A549 treated with AZD2906 at 1 μM for 4 hours (cell line): ENCODE results near the gene CLP1. TPM values are rescaled to one million over a fixed set of nuclear protein-coding genes. Genes with fewer than 3 reads are reported as not detected.

ENCODE experiments used
- total RNA-seq: library from RNA; stranded (reverse); fragments of 200-300 nt; extraction: Qiagen RNA extraction; gene quantifications from 5 replicates; pipeline ENCODE4 v1.2.3, GENCODE V29; 2022

CLP1 gene
- 26.8 to 28.5 TPM (median 28.2 TPM) in 5 replicates for total RNA-seq

DNA sequence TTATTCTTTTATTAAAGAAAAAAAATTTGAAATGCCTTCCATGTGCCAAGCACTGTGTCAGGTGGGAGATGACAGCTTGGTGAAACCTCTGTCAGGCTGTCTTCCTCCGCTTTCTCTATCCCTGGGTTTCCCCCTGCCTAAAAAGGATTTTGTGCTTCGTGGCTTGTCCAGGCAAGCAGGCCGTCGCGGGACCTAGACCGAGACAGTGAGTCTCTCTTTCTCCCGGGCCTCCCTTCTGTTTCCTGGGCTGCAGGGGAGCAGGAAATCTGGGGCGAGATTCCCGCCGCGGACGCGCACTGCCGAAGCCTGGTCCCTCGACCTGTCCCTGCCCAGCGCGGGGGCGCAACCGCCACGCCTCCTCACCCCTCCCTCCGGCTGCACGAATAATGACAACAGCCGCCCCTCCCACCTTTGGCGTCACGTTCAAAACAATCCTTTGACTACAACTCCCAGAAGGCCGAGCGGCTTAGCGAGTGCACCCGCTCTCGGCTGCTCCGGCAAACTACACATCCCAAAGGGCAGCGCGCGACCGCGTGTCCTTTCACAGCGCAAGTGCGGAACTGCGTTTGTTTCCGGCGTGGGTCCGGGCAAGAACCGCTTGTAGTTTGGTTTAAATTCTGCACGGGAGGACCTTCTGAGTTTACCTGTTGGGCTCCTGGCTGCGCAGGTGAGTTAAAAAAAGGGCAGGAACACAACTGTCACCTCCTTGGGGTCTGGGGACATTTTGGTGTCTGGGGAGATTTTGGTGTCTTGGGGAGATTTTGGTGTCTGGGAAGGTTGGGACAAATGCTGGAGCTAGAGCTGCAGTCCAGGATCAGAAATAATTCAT lies at the start of gene CLP1:
TSS of gene CLP1 (plus strand) at position 569 of the 829 bp plus-strand sequence. CDS start 1,715 bp downstream, outside the sequence.

DNA sequence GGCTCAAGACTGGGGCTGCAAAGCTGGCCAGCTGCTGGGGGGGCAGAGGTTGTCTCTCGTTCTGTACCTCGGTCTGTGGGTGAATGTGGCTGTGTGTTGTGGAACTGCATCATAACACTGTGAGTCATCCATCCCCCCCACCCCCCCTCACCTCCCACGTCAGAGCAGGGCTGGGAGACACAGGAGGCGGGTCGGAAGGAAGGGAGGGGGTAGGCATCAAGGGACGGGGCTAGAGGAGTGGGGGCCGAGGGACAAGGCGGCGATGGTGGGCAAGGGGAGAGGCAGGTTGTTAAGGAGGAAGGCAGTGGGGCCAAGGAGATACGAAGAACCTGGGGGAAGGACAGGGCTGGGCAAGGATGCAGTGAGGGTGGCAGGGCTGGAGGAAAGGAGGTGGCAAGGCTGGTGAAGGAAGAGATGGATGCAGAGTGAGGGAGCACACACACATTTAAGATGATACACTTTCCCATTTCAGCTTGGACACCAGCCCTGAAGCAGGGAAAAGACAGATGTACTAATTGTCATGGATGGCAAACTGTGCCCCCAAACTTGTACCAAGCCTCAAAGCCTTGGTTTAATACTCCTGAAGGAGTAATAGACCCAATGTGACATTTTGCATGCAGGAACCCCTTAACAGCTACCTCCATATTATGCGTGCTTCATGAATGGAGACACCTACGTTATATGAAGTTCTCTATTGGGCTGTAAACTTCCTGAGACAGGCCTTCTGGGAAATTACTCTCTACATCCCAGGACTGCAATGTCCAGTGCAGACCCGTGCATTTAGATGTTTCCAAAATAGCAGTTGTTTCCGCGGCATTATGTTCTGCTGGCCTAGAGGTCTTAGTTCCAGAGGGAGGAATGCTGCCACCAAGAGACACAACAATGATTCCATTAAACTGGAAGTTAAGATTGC lies 7.5 kb upstream of the CLP1 start, which contains the start of gene YPEL4:
TSS of gene YPEL4 (minus strand) at position 87 of the 913 bp plus-strand sequence. CDS start 2,805 bp downstream, outside the sequence.

DNA sequence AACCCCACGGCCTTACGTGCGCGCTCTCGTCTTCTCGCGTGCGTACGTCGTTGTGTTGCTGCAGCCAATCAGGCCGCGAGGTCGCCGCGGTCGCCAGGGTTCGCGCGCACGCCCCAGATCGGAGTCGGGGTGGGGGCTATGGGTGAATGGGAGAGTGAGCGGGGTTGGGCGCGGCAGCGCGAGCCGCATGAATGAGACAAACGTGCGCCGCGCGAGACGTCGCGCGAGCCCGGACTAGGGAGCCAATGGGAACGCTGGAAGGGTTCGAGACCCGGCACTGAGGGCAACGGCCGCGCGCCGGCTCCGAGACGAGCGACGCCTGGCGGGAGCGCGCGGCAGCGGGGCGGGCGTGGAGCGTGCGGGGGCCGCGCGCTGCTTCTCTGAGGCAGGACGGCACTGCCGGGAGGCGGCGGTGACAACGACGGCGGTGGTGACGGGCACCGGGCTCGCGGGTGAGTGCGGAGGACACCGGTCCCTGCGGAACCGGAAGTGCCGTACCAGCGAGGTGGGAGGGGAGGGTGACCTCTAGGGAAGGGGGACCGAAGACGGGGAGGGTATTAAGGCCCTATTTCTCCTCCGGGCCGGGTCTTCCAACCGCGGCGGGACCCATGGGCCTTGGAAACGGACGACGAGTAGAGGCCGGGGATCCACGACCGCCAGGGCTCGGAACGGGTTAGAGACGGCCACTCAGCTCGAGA lies 10.3 kb downstream of the CLP1 start, which contains the start of gene ZDHHC5:
TSS of gene ZDHHC5 (plus strand) at position 379 of the 698 bp plus-strand sequence. CDS start 4,977 bp downstream, outside the sequence.

Other genes starting within 250 kb of the CLP1 start
- 0.27 to 1.0 TPM (median 0.33 TPM) in 5 replicates for gene SLC43A3, start 230.6 kb upstream of the CLP1 start, total RNA-seq
- 44.0 to 92.2 TPM (median 83.4 TPM) in 5 replicates for gene RTN4RL2, start 197.2 kb upstream of the CLP1 start, total RNA-seq
- 2.2 to 3.0 TPM (median 2.5 TPM) in 5 replicates for gene SLC43A1, start 142.1 kb upstream of the CLP1 start, total RNA-seq
- 148 to 174 TPM (median 157 TPM) in 5 replicates for gene TIMM10, start 127.0 kb upstream of the CLP1 start, total RNA-seq
- gene SMTNL1, start 120.2 kb upstream of the CLP1 start, total RNA-seq, result not detected in 5 replicates
- 36.8 to 45.5 TPM (median 44.8 TPM) in 5 replicates for gene UBE2L6, start 90.1 kb upstream of the CLP1 start, total RNA-seq
- 0.74 to 1.3 TPM (median 0.90 TPM) in 5 replicates for gene SERPING1, start 60.1 kb upstream of the CLP1 start, total RNA-seq
- gene YPEL4, start 7.8 kb upstream of the CLP1 start, total RNA-seq, result 0.14 to 0.36 TPM (median 0.25 TPM) in 4 of 5 replicates, not detected in the other
- gene ZDHHC5, start 10.4 kb downstream of the CLP1 start, total RNA-seq, result 67.5 to 75.4 TPM (median 68.8 TPM) in 5 replicates
- gene MED19, start 54.5 kb downstream of the CLP1 start, total RNA-seq, result 27.0 to 31.9 TPM (median 29.5 TPM) in 5 replicates
- 141 to 159 TPM (median 149 TPM) in 5 replicates for gene TMX2, start 54.8 kb downstream of the CLP1 start, total RNA-seq
- gene SELENOH, start 83.7 kb downstream of the CLP1 start, total RNA-seq, result 104 to 154 TPM (median 146 TPM) in 5 replicates
- not detected in 5 replicates for gene BTBD18, start 94.1 kb downstream of the CLP1 start, total RNA-seq
- 52.2 to 63.4 TPM (median 60.7 TPM) in 5 replicates for gene CTNND1, start 104.0 kb downstream of the CLP1 start, total RNA-seq